Lower leg skin (tissue), 3 donors: ENCODE results near the gene KLHL2.

Experiments used
- CTCF ChIP-seq, 3 donors: fragments of 450-650 bp; IDR thresholded peaks; one replicate each; pipeline ENCODE4 v1.5.1; 2016; ENCODE audit warnings: antibody characterized with exemption in 3 of 3, mild to moderate bottlenecking in 3 of 3, moderate library complexity in 2 of 3
- POLR2A ChIP-seq, 2 donors: fragments of 450-650 bp; IDR thresholded peaks; one replicate each; pipeline ENCODE4 v1.6.1; 2016 to 2017; ENCODE audit warnings: antibody characterized with exemption in 2 of 2, mild to moderate bottlenecking in 1 of 2, moderate library complexity in 1 of 2

- TF ChIP-seq POLR2A (IDR thresholded peaks at IDR 0.05) = no peak
- TF ChIP-seq CTCF (IDR thresholded peaks at IDR 0.05) = no peak
These were observed 3.2 kb downstream of the KLHL2 start for GRCh38 chr4:165210566-165210965.
